Left cardiac atrium (tissue), 4 donors: ENCODE measurements around the gene TAS1R1. TPM values are rescaled to one million over a fixed set of nuclear protein-coding genes. Genes with fewer than 3 reads are reported as not detected.
"Not testable (repeated sequence)": the region's sequence is repeated elsewhere in the genome, so short reads cannot be mapped to it uniquely, and the experiment has no call there.

Experiments
- ATAC-seq, 2 donors: fragments of 200-7000 bp; cut with Tn5 transposase; one replicate each; pipeline ENCODE4 v1.9.1; 2020; ENCODE audit warnings: mild to moderate bottlenecking in 2 of 2, moderate library complexity in 2 of 2
- DNase-seq: peaks from one replicate; pipeline ENCODE4 v3.0.0-alpha.2; 2020
- intact Hi-C, 2 donors: fragments of 100-400 bp; cut with DNase I; formaldehyde crosslinking; loops; one replicate each; pipeline versions ENCODE4 v1.14.1 to v1.15.1; 2022 to 2023
- total RNA-seq, 2 donors: library from RNA; stranded (reverse); fragmentation: NEBNext Ultra II Directional; extraction: Animal tissue kit (Norgen Biotek cat#: 25700); gene quantifications; one replicate each; pipeline ENCODE4 v1.2.1, GENCODE V29; 2021
- donor health status: DM: no; HTN: yes; CAD: no.
- donor health status: DM: no; HTN: yes; CAD: no; lungs with severe emphysema.
- donor health status: DM: yes; HTN: yes; CAD: no.
- donor health status: Dilated cardiomyopathy.

The TAS1R1 gene
- total RNA-seq, 2 donors from 2014 or later = not detected

DNA sequence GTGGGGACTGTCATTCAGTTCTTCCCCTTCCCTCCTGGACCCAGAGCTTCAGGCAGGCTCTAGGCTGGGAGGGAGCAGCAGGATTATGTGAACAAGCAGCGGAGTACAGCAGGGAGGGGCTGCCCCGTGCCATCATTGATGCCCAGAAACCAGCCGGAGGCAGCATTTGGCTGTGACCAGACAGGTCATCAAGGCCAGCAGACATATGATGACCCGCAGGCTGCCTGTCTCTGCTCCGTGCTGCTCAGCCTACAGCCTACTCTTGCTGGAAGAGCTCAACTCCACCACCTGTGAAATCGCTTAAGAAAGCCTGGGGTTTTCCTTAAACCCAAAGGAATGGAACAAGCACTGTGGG is 42.6 kb downstream of the TAS1R1 start:
- intact Hi-C loops = no loop called here
- DNase-seq (no peak), ATAC-seq (no peak)

DNA sequence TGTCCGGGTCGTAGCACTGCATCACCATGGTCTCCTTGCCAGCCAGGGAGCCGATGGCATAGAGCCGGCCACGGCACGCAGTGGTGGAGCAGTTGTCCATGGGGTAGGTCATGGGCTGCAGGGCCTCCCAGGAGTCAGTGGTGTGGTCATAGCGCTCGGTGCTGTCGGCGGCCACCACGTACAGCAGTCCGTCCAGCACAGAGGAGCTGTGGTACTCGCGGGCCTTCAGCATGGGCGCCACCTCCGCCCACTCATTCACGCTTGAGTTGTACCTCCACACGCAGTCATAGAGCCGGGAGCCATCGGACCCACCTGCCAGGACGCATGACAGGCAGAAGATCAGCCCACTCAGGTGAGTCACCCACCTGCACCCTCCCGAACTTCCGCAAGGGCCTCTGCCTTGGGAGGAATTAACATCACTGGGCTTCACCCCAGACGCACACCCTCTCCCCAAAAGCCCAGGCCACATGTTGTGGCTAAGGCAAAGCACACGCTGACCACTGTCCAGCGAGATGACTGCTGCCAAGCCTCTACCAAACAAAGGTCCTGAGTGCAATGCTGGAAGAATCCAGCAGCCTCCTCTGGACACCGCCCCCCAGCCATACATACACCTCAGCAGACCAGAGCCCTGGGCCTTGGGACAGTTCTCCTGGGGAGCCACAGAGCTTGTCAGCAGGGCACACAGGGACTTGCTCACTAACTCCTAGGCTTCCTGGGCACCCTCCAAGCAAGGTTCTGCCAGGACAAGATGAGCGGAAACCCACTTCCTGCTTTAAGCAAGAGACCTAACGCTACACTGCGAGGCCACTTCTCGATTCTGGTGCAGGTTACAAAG is 44.3 kb downstream of the TAS1R1 start:
- no peak for ATAC-seq
- intact Hi-C loops = no loop called here
- DNase-seq = no peak

DNA sequence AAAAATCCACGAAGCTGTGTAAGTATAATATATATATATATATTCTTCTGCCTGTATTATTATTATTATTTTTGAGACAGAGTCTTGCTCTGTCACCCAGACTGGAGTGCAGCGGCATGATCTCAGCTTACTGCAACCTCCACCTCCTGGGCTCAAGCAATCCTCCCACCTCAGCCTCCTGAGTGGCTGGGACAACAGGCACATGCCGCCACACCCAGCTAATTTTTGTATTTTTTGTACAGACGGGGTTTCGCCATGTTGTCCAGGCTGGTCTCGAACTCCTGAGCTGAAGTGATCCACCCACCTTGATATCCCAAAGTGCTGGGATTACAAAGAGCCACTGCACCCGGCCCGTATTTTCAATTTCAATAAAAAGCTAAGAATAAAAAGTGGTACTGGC is 44.9 kb downstream of the TAS1R1 start:
- intact Hi-C loops, ATAC-seq: not testable (repeated sequence)

DNA sequence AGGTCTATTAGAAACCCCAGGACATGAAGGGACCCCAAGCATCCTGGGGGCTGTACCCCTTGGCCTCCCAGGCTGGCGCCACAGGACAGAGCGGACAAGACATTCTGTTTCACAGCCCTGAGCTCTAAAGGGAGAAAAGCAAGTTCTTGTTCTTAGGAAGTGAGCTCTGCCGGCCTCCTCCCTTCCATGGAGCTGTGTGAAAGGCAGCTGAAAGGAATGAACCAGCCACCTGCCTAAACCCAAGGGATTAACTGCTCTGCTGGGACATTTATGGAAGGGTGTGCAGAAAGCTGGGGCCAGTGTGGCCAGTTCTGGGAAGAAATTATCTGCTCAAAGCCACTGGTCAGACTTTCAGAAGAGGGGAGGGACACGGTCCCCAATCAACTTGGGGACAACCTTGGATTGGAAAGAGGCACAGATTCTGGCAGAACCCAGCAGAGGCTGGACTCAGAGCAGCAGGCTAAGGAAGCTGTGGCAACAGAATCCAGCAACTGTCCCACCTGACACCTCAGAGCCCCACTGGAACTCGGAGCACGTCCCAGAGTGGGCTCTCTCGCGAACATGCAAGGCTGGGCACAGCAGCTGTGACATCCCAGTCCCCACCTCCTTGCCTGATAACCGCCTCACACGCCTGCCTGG is 45.4 kb downstream of the TAS1R1 start:
- DNase-seq = no peak
- intact Hi-C loops = no loop called here
- peak in 1 of 2 donors; percentile 0 for ATAC-seq

More for the DNA sequence above, 44.9 kb downstream of the TAS1R1 start:
- DNase-seq = not testable (repeated sequence)

DNA sequence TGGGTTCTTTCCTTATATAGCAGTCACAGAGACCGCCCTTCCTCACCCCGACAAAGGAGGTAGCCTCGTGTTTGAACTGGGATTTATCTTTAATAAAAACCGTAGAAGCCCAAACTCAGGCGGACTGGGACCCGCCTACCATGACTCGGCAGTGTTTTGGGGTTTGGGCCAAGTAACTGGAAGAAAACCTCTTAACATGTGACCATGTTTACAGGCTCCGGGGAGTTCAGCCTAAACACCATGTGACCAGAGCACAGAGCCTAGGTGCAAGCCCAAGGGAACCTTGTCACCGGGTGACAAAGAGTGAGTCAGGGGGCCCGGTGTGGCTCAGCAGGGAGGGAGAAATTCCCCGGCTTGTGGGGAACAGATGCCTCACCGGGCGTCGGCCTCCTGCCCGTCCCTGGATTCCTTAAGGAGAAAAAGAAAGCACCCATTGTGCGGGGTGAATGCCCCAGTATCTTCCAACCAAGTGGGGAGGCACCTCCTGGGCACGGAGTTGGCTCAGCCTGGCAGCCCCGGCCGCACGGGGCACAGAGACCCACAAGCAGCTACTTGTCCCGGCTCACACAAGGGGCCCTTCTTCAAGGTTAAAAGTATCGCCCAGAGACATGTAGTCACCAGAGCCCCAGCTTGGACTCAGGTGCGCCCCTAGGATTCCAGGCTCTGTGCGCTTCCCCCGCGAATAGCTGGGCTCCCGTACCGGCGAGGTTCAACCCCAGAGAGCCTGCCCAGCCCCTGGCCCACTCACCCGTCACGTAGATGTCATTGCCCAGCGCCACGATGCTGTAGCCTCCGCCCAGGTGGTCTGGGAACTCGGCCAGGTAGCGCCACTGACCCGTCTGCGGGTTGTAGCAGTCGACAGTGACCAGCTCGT is 46.2 kb downstream of the TAS1R1 start:
- ATAC-seq = peak; percentile 8 to 40
- intact Hi-C loops = no loop called here
- peak; percentile 79 for DNase-seq

DNA sequence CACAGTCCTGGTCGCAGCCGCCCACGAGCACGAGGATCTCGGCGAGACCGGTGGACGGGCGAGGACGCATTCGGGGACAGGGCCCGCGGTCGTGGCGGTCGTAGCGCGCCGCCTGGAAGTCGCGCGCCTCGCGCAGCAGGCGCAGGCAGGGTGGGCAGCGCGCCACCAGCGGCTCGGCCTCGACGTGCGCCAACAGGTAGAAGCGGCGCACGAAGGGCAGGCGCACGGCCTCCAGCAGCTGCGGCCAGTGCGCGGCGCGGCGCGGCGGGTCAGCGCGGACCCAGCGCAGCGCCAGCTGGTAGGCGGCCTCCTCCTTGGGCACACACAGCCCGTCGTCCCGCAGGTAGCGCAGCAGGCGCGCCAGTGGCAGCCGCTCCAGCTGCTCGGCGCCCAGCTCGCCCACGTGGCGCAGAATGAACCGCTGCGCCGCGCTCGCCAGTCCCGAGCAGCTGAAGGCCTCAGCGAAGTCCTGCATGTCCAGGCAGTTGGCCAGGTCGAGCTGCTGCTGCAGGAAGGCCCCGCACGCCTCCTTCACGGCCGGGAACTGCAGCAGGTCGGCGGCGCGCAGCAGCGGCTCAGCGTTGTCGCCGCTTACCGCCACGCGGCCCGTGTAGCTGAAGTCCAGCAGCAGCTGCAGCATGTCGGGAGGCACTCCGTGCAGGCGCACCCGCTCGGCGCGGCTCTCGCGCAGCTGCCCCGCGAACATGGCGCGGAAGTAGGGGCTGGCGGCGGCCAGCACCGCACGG is 47.0 kb downstream of the TAS1R1 start:
- ATAC-seq = peak; percentile 28 to 38
- intact Hi-C loops = no loop called here
- peak; percentile 66 for DNase-seq

DNA sequence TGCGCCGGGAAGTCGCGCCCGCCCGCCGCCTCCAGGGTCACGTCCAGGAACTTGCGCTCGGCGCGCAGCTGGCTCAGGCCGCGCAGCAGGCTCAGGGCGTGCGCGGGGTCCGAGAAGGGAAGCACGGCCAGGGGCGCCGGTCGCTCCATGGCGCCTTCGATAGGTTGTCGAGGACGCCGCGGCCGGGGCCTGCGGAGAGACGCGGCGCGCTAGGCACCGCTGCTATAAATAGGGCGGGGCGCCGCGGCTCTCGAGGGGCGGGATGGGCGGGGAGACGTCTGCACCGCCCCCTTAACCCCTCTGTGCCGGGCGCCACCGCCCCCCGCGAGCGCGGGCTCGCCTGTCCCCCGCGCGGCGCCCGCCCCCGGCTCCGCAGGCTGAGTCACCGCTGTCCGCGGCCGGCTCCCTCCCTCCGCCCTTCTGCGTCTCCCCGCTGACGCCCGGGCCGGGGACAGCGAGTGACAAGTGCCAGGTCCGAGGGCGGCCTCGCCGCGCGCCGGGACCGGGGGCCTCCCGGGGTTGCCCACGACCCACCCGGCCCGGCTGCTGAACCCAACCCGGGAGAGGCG is 47.6 kb downstream of the TAS1R1 start, which contains the start of gene KLHL21:
KLHL21 (minus strand) TSS at position 201 of the 569 bp plus-strand sequence; CDS start at position 149, 52 bp downstream.
- ATAC-seq (peak; percentile 81 to 86), DNase-seq (peak; percentile 93)
- intact Hi-C loops = no loop called here

DNA sequence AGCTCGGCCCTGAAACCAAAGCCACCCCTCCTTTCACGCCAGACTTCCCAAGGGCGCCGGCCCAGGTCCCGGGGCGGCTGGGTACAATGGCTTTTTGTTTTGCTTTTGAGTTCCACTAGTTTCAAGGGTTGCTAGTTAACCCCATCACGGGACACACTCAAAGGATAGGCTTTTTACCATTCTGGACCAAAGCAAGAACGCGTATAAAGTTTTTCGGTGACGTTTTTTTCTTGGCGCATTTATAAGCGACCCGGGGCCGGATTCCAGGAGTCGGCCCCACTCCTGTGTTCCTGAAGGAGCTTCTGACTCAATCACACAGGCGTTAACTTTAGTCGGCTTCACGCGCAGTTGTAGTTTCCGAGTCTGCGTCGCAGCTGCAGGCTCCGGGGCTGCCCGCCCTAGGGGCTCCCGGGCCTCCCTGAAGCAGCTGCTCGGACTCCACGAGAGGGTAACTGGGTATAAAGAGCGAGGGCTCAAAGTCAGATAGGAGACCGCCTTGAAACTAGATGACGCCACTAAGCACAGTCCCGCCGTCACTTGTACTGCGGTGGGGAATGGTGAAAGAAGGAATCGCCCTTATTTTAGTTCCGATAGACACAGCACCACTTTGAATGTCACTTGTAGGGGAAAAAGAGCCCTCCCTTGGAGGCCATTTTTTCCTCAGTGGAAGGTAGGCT is 48.3 kb downstream of the TAS1R1 start:
- intact Hi-C loops = no loop called here
- DNase-seq = peak; percentile 75
- peak; percentile 20 to 42 for ATAC-seq

DNA sequence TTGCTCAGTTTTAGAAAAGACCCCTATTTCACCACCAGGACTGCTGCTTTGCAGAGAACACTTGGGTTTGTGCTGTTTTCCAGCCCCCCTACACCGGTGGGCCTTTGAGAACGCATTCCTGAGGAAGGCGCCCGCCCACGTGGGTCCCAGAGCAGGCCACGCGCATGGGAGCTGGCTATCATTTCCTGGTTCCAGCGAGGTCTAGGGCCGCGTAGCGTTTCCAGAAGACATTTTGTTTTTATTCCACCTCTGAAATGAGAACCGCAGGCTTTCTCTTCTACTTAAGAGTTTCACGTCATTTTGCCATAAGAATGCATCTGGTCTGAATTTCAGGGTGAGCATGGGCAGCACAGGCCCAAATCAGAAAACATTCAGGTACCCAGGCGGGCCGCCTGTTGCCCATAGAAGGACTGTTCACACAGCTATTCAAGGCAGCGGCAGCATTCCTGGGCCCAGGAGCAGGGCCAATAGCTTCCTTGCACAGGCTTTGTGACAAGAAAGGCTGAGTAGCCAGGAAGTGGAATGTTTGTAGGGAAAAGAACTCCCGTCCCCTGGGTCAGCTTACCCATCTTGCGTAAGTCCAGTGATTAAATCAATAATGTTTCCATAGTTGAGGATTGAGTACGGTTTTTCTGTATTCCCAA is 48.9 kb downstream of the TAS1R1 start:
- DNase-seq (peak; percentile 86), ATAC-seq (peak; percentile 20 to 29)
- intact Hi-C loops = no loop called here

DNA sequence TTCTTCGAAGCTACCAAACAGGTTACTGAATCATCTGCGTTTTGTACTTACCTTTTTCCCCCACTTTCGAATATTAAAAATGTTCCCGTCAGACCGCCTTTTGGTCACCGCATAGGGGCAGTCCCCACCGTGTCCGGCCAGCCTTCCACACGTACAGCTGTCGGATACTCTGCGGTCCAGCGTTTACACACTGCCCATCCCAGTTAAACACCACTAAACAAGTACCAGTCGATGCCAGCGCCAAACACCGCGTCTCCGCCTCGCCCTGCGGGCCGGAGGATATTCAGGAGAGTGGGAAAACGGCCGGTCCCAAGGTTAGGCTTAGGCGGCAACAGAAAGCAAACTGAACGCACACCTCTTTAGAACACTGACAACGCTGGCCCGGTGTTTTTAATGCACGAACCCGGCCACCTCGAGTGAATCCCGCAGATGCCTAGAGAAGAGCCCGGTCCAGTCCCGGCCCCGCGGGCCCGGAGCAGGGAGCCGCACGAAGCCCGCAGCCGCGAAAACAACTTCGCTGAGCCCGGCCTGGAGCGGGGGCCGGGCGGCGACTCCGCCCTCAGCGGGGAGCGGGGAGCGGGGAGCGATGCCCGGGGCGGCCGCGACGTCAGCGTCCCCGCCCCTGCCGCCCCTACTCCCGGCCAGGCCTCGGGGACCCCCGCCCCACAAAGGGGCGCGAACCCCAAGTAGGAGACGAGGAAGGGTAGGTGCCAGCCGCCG is 57.7 kb downstream of the TAS1R1 start:
- ATAC-seq = peak; percentile 66 to 69
- DNase-seq = peak; percentile 60
- intact Hi-C loops = no loop called here

DNA sequence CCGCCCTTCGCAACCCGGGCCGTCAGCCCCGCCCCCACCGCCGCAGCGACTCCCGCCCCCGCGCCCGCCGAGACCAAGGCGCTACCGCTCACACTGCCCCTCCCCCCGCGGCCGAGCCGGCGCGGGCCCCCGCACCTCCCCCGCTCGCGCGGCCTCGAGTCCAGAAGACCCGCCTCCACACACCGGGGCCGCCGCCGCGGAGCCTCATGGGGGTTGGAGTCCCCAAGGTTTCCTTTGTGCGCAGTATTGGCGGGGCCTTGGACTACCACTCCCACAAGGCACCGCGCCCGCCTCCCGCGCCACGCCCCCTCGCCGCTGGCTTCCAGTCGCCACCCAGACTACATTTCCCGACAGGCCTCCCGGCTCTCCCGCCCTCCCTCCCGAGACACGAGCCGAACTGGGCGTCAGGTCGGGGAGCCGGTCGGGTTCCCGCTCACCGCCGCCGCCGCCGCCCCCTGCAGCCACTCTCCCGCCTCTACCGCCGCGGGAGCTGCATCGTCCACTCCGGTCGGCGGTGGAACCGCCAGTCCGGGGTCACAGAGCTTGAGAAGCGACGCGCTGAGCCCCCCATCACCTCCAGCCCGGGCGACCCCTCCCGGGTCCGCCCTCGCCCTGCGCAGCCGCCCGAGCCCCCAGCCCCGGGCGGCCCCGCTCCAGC is 58.4 kb downstream of the TAS1R1 start, which contains the start of gene PHF13:
PHF13 (plus strand) TSS at position 371 of the 658 bp plus-strand sequence. CDS start 336 bp downstream, outside the sequence.
- intact Hi-C loops = no loop called here
- ATAC-seq = peak; percentile 96 to 98
- DNase-seq = peak; percentile 100

DNA sequence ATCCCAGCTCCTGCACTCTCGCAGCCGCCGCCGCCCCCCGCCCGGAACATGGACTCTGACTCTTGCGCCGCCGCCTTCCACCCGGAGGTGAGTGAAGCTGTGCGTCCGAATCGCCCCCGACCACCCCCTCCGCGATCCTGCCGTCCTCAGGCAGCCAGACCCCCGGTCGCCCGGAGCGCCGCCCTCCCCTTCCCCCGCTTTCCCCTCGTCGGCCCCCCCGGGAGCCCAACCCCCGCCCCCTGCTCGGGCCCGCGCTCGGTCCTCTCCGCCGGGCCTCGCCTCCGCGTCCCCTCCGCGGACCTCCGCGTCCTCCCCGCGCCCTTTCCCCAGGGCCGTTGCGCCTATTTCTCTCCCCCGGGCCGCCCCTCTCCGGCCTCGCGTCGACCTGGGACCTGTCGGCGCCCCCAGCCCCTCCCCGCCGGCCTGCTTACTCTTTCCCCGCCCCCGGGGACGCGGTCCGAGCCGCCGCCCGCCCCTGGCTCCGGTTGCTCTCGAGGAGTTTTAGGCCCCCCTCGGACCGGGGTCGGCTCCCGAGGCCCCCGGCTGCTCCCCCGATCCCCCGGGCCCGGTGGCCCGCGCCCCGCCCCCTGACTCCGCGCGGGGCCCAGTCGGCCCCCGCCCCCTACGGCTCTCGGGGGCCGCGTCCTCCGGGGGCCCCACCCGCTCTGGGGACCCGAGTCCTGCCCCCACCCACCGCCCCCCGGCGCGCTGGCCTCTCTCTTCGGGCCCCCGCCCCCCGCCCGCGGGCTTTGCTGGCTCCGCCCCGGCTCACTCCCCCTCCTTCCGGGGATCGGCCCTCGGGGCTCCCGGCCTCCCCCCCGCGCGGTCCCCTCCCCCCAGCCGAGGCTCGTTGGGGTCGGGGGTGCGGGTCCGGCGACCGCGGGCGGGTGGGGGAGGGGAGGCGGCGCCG is 59.2 kb downstream of the TAS1R1 start:
- intact Hi-C loops = no loop called here
- DNase-seq = peak; percentile 69
- ATAC-seq = peak; percentile 8 to 21

DNA sequence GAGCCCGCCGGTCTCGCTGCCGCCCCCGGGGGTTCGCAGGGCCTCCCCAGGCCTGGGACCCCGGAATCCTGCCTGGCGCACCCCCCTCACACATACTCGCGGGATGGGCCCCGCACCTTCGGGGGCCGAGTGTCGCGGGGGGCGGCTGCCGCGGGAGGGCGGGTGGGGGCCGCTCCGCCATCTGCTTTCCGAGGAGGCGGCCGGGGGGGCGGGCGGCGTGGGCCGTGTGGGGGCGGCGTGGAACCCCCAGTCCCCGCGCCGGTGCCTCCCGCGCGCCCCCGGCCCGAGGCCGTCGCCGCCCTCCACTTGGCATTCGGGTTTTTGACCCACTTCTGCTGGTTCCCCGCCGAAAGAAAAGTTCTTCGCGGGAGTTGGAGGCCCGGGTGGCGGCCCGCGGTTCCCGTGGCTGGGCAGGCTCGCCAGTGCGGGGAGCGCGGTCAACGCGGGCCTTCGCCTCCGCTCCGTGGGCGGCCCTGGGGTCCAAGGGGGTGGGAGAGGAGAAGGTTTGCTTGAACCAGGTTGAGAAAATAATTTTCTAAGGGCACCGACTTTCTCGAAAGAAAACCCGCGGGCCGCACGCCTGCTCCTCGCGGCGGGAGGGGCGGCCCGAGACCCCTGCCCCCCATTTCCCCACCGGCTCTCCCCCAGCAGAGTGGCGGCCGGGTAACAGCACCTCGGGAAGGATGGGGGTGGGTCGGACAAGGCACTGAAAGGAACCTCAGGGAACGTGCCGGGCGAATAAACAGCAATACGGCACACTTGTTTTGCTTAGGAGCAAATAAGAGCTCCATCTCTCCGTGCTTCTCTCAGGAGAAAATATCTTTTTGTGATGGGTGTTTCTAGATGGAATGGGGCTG is 60.0 kb downstream of the TAS1R1 start:
- intact Hi-C loops = no loop called here
- ATAC-seq (no peak), DNase-seq (no peak)

DNA sequence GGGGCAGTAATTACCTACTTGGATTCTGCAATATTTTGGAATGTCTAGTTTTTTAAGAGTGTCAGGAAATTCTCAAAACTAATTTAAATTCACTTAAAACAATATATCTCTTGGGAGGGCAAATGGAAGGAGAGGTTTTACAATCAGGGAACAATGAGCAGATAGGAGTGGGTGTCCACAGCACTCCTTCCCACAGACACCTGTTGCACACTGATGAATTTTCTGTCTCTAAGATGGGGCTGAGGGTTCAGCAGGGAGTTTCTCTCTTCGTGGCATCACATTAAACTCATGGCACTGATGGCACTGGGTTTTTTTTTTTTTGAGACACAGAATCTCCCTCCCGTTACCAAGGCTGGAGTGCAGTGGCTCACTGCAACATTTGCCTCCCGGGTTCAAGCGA is 63.9 kb downstream of the TAS1R1 start:
- no peak for ATAC-seq
- no peak for DNase-seq
- intact Hi-C loops = no loop called here
